ENCODE results near the gene NSF.

Gene NSF

DNA sequence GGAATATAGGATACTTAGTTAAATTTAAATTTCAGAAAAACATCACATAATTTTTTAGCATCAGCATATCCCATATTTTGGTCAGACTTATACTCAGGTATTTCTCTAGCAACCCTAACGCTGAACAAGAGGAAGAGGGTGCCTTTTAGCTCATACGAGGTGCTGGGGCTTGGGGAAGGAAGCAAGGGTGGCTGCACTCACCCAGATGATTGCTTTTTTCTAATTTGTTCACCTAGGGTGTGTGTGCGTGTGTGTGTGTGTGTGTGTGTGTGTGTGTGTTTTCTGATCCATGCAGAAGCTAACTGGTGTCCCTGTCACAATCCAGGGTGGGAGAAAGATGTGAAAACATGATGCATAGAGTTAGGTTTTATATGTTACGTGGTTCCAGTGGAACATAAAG lies 146.9 kb downstream of the NSF start:
- TF ChIP-seq SIN3A (IDR thresholded peaks at IDR 0.05; ENCODE audit: borderline replicate concordance, insufficient read depth, low read length) (no peak), FOXP2 (optimal IDR thresholded peaks at IDR 0.05; ENCODE audit: borderline replicate concordance, extremely low read depth, extremely low read length, insufficient read depth) (no peak), TAF1 (IDR thresholded peaks at IDR 0.05; ENCODE audit: borderline replicate concordance, insufficient read depth, low read length) (no peak), POLR2AphosphoS5 (IDR thresholded peaks at IDR 0.05; ENCODE audit: low read depth, low read length) (no peak)
- TF ChIP-seq, protein P1, sequence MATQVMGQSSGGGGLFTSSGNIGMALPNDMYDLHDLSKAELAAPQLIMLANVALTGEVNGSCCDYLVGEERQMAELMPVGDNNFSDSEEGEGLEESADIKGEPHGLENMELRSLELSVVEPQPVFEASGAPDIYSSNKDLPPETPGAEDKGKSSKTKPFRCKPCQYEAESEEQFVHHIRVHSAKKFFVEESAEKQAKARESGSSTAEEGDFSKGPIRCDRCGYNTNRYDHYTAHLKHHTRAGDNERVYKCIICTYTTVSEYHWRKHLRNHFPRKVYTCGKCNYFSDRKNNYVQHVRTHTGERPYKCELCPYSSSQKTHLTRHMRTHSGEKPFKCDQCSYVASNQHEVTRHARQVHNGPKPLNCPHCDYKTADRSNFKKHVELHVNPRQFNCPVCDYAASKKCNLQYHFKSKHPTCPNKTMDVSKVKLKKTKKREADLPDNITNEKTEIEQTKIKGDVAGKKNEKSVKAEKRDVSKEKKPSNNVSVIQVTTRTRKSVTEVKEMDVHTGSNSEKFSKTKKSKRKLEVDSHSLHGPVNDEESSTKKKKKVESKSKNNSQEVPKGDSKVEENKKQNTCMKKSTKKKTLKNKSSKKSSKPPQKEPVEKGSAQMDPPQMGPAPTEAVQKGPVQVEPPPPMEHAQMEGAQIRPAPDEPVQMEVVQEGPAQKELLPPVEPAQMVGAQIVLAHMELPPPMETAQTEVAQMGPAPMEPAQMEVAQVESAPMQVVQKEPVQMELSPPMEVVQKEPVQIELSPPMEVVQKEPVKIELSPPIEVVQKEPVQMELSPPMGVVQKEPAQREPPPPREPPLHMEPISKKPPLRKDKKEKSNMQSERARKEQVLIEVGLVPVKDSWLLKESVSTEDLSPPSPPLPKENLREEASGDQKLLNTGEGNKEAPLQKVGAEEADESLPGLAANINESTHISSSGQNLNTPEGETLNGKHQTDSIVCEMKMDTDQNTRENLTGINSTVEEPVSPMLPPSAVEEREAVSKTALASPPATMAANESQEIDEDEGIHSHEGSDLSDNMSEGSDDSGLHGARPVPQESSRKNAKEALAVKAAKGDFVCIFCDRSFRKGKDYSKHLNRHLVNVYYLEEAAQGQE (IDR thresholded peaks at IDR 0.05; ENCODE audit: insufficient read depth in 1 of 2, low read depth in 2 of 2, low read length in 2 of 2) = no peak

DNA sequence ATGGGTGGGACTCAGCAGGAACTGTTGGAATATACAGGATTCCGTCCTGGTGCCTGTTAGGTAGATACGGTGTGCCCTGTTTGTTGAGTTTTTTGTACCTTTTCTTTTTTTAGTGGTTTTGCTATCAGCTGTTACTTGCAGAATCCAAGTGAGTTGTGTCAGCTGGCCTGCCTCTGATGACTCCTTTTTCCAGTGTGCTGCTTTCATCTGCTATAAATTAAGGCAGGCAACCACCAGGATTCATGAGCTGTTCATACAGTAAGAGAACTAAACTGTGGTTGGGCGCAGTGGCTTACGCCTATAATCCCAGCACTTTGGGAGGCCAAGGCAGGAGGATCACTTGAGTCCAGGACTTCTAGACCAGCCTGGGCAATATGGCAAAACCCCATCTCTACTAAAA lies 148.1 kb downstream of the NSF start:
- TF ChIP-seq, protein P1 (IDR thresholded peaks at IDR 0.05; ENCODE audit: insufficient read depth in 1 of 2, low read depth in 2 of 2, low read length in 2 of 2) = no peak
- TF ChIP-seq TAF1 (IDR thresholded peaks at IDR 0.05; ENCODE audit: borderline replicate concordance, insufficient read depth, low read length) = no peak
- no peak for TF ChIP-seq FOXP2 (optimal IDR thresholded peaks at IDR 0.05; ENCODE audit: borderline replicate concordance, extremely low read depth, extremely low read length, insufficient read depth)
- no peak for TF ChIP-seq SIN3A (IDR thresholded peaks at IDR 0.05; ENCODE audit: borderline replicate concordance, insufficient read depth, low read length)
- no peak for TF ChIP-seq POLR2AphosphoS5 (IDR thresholded peaks at IDR 0.05; ENCODE audit: low read depth, low read length)

DNA sequence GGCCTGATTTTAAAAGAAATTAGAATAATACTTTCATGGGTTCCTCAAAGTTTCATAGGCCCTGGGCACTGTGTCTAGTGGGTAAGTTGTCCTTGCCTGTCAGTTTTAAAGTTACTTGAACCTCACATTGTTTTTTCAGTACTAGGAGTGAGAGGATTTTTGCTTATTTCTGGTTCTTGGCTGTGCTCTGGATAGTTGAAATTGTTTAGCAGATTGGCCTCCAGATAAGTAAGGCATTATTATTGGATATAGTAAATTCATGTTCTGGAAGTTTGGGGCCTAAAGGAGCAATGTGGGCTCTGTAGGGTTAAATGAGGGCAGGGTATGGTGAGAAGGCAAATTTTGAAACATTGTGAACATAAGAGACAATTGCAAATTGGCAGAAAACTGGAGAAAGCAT lies 149.5 kb downstream of the NSF start:
- TF ChIP-seq FOXP2 (optimal IDR thresholded peaks at IDR 0.05; ENCODE audit: borderline replicate concordance, extremely low read depth, extremely low read length, insufficient read depth) (no peak), TAF1 (IDR thresholded peaks at IDR 0.05; ENCODE audit: borderline replicate concordance, insufficient read depth, low read length) (no peak), SIN3A (IDR thresholded peaks at IDR 0.05; ENCODE audit: borderline replicate concordance, insufficient read depth, low read length) (no peak), POLR2AphosphoS5 (IDR thresholded peaks at IDR 0.05; ENCODE audit: low read depth, low read length) (no peak)
- TF ChIP-seq, protein P1 (IDR thresholded peaks at IDR 0.05; ENCODE audit: insufficient read depth in 1 of 2, low read depth in 2 of 2, low read length in 2 of 2) = no peak

DNA sequence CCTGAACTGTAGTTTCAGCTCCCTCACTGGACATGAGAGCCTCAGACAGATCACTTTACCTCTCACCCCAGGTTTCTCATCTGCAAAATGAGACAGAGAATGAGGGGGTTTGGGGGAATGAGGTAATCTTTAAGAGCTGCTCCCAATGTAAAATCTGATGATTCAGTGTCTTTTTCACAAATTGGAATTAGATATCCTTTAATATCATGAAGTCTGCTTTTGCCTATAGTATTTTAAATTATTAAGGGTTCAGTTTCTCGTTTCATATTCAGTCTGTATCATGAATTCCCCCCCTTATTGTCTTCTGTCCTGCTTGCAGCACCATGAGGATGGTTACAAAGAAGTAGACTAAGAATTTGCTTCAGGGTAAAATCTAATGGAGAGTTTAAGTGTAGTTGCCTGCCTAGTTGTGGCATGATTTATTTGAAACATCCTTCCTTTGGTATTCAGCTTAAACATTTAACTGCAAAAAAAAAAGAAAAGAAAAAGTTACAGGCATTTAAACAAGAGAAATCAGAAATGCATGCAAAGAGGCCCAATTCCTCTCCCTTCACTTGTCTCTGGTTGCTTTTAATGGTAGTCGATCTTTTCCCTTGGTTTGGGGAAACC lies 150.8 kb downstream of the NSF start:
- TF ChIP-seq, protein P1 (IDR thresholded peaks at IDR 0.05; ENCODE audit: insufficient read depth in 1 of 2, low read depth in 2 of 2, low read length in 2 of 2) = no peak
- no peak for TF ChIP-seq SIN3A (IDR thresholded peaks at IDR 0.05; ENCODE audit: borderline replicate concordance, insufficient read depth, low read length)
- no peak for TF ChIP-seq POLR2AphosphoS5 (IDR thresholded peaks at IDR 0.05; ENCODE audit: low read depth, low read length)
- TF ChIP-seq TAF1 (IDR thresholded peaks at IDR 0.05; ENCODE audit: borderline replicate concordance, insufficient read depth, low read length) = no peak
- no peak for TF ChIP-seq FOXP2 (optimal IDR thresholded peaks at IDR 0.05; ENCODE audit: borderline replicate concordance, extremely low read depth, extremely low read length, insufficient read depth)

Measured in PFSK-1 (cell line).